HCT116 (cell line): ENCODE measurements around the gene NCKAP5L. TPM values are rescaled to one million over a fixed set of nuclear protein-coding genes. Genes with fewer than 3 reads are reported as not detected.

Experiments used
- ATAC-seq: fragments of 200-7000 bp; cut with Tn5 transposase; 2 replicates; pipeline ENCODE4 v1.9.1; 2020; ENCODE audit warnings: mild to moderate bottlenecking, moderate library complexity
- BruUV-seq: library from RNA; stranded (reverse); fragments of 400-500 nt; replicated peaks from 2 replicates; lab custom pipeline; 2021; lab: Mats Ljungman, UMichigan
- CTCF ChIA-PET: fragments of 300-600 bp; sonication (Branson Sonifier 250); formaldehyde crosslinking; loops from one replicate; lab custom pipeline; 2021; ENCODE audit warnings: antibody characterized with exemption; lab: Charles Lee
- POLR2A ChIA-PET: fragments of 300-600, 350-600 bp; sonication (Branson Sonifier 250); formaldehyde crosslinking; loops from one replicate; lab custom pipeline; 2021; ENCODE audit warnings: antibody characterized with exemption; lab: Charles Lee
- RAD21 ChIA-PET, 2 experiments: fragments of 300-600 bp; sonication (Branson Sonifier 250); formaldehyde crosslinking; loops; one replicate each; lab custom pipeline; 2023; ENCODE audit warnings: low total read pairs in 2 of 2; ENCODE audit not compliant: uncharacterized antibody in 2 of 2, unreplicated experiment in 2 of 2, low non-redundant PET in 1 of 2; lab: Charles Lee
- DNase-seq: peaks from one replicate; pipeline ENCODE4 v3.0.0-alpha.2; 2010; ENCODE audit warnings: low read depth, low spot score
- H2AFZ ChIP-seq: fragments of 200-600 bp; shearing (Covaris generic), sonication (generic); 2 replicates; pipeline ENCODE4 v1.6.1; 2017; ENCODE audit warnings: low read depth, mixed run types, mixed read lengths, antibody characterized with exemption, low read length; ENCODE audit not compliant: poor library complexity, severe bottlenecking
- H3K27ac ChIP-seq: 2 replicates; pipeline ENCODE4 v1.5.1; 2012; ENCODE audit warnings: low read depth, low read length
- H3K27me3 ChIP-seq: fragments of 200-600 bp; sonication (generic); 2 replicates; pipeline ENCODE4 v1.6.1; 2016; ENCODE audit warnings: mixed run types, low read length, mixed read lengths; ENCODE audit not compliant: insufficient read depth
- H3K36me3 ChIP-seq, 2 experiments: fragments of 200-500 bp in 1 of 2; fragments of 200-600 bp in 1 of 2; sonication (Bioruptor generic) in 1 of 2; sonication (generic) in 1 of 2; 2 replicates each; pipeline versions ENCODE4 v1.5.1 to v1.6.1; 2014 to 2016; ENCODE audit warnings: low read length in 2 of 2, inconsistent platforms in 1 of 2, mixed read lengths in 1 of 2, mixed run types in 1 of 2; ENCODE audit not compliant: insufficient read depth in 2 of 2, control insufficient read depth in 1 of 2
- H3K4me1 ChIP-seq, 2 experiments: fragments of 200-600 bp in 1 of 2; sonication (generic) in 1 of 2; 2 replicates each; pipeline versions ENCODE4 v1.5.1 to v1.6.1; 2012 to 2017; ENCODE audit warnings: low read length in 2 of 2, inconsistent platforms in 1 of 2, mild to moderate bottlenecking in 1 of 2, mixed read lengths in 1 of 2, mixed run types in 1 of 2, moderate library complexity in 1 of 2; ENCODE audit not compliant: insufficient read depth in 2 of 2, control insufficient read depth in 1 of 2
- H3K4me2 ChIP-seq: fragments of 200-600 bp; sonication (generic); 2 replicates; pipeline ENCODE4 v1.6.1; 2017; ENCODE audit warnings: mixed run types, low read length, mixed read lengths
- H3K4me3 ChIP-seq, 2 experiments: fragments of 200-600 bp in 1 of 2; sonication (generic) in 1 of 2; replicated peaks in 1 of 2; 2 replicates each; pipeline ENCODE4 v1.5.1; 2011 to 2016; ENCODE audit warnings: low read length in 2 of 2, control low read depth in 1 of 2, low read depth in 1 of 2, mild to moderate bottlenecking in 1 of 2, mixed read lengths in 1 of 2, mixed run types in 1 of 2
- H3K79me2 ChIP-seq: fragments of 200-600 bp; sonication (generic); 2 replicates; pipeline ENCODE4 v1.6.1; 2017; ENCODE audit warnings: mild to moderate bottlenecking, mixed run types, low read length, moderate library complexity, mixed read lengths; ENCODE audit not compliant: insufficient read depth
- H3K9ac ChIP-seq: fragments of 200-600 bp; sonication (generic); 2 replicates; pipeline ENCODE4 v1.6.1; 2016; ENCODE audit warnings: low read length, mixed read lengths
- H3K9me2 ChIP-seq: fragments of 200-600 bp; sonication (generic), shearing (Covaris generic); 2 replicates; pipeline ENCODE4 v1.6.1; 2017; ENCODE audit warnings: mixed run types, mild to moderate bottlenecking, moderate library complexity; ENCODE audit not compliant: insufficient read depth
- H3K9me3 ChIP-seq, 2 experiments: fragments of 200-500 bp in 1 of 2; fragments of 200-600 bp in 1 of 2; sonication (Bioruptor generic) in 1 of 2; sonication (generic) in 1 of 2; 2 replicates each; pipeline ENCODE4 v1.6.1; 2014 to 2017; ENCODE audit warnings: low read length in 2 of 2, mixed read lengths in 2 of 2, inconsistent platforms in 1 of 2, low read depth in 1 of 2, mild to moderate bottlenecking in 1 of 2, mixed run types in 1 of 2, moderate library complexity in 1 of 2; ENCODE audit not compliant: control insufficient read depth in 1 of 2, insufficient read depth in 1 of 2
- H4K20me1 ChIP-seq: fragments of 200-600 bp; sonication (generic), shearing (Covaris generic); 2 replicates; pipeline ENCODE4 v1.6.1; 2017; ENCODE audit warnings: mixed run types, mild to moderate bottlenecking, moderate library complexity; ENCODE audit not compliant: insufficient read depth
- FOSL1 ChIP-seq: IDR thresholded peaks from 2 replicates; pipeline ENCODE4 v1.6.1; 2012; ENCODE audit warnings: low read depth
- JUND ChIP-seq: IDR thresholded peaks from 2 replicates; pipeline ENCODE4 v1.6.1; 2012
- POLR2A ChIP-seq: IDR thresholded peaks from 2 replicates; pipeline ENCODE4 v1.7.0; 2011; ENCODE audit warnings: borderline replicate concordance; ENCODE audit not compliant: insufficient read depth, insufficient read length; ENCODE audit errors: extremely low read depth
- RAD21 ChIP-seq: IDR thresholded peaks from 2 replicates; pipeline ENCODE4 v1.6.1; 2012; ENCODE audit warnings: low read depth, mild to moderate bottlenecking
- ZFX ChIP-seq: fragments of 450-650 bp; IDR thresholded peaks from 2 replicates; pipeline ENCODE4 v1.6.1; 2017
- intact Hi-C: fragments of 100-400 bp; cut with micrococcal nuclease; formaldehyde crosslinking; loops from 2 replicates; pipeline ENCODE4 v1.10.0; 2022
- total RNA-seq: library from RNA; stranded (reverse); gene quantifications from one replicate; pipeline ENCODE4 v1.2.1, GENCODE V29; 2021; ENCODE audit not compliant: unreplicated experiment
- TF ChIP-seq, protein P1 (sequence below): IDR thresholded peaks from 2 replicates; pipeline ENCODE4 v1.6.1; 2012; ENCODE audit warnings: low read depth
- TF ChIP-seq, protein P2 (sequence below): IDR thresholded peaks from 2 replicates; pipeline ENCODE4 v1.6.1; 2012
- TF ChIP-seq, protein P3 (sequence below), 3 experiments: fragments of 200-600 bp in 1 of 3; sonication (generic) in 1 of 3; IDR thresholded peaks in 2 of 3; conservative IDR thresholded peaks in 1 of 3; 2 replicates each; pipeline ENCODE4 v1.5.1; 2012 to 2017; ENCODE audit warnings: low read depth in 2 of 3, low read length in 2 of 3, antibody characterized with exemption in 1 of 3, borderline replicate concordance in 1 of 3, control low read depth in 1 of 3, mild to moderate bottlenecking in 1 of 3, mixed read lengths in 1 of 3, mixed run types in 1 of 3, moderate library complexity in 1 of 3; ENCODE audit not compliant: insufficient read depth in 1 of 3

Gene NCKAP5L
- total RNA-seq, 1 experiment from 2014 or later, result 12.1 TPM

DNA sequence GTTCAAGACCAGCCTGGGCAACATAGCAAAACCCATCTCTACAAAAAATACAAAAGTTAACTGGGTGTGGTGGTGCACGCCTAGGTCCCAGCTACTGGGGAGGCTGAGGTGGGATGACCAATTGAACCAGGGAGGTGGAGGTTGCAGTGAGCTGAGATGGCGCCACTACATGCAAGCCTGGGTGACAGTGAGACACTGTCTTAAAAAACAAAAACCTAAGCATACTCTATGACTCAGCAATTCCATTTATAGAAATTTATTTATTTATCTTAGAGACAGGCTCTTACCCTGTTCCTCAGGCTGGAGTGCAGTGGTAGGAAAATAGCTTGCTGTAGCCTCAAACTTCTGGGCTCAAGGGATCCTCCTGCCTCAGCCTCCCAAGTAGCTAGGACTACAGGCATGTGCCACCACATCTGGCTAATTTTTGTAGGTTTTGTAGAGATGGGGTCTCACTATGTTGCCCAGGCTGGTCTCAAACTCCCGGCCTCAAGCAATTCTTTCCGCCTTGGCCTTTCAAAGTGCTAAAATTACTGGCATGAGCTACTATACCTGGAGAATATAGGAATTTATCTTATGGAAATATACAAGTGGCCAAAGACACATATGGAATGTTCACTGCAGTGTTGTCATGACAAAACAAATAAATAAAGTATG is 43.3 kb downstream of the NCKAP5L start (continued):
- TF ChIP-seq, protein P1, sequence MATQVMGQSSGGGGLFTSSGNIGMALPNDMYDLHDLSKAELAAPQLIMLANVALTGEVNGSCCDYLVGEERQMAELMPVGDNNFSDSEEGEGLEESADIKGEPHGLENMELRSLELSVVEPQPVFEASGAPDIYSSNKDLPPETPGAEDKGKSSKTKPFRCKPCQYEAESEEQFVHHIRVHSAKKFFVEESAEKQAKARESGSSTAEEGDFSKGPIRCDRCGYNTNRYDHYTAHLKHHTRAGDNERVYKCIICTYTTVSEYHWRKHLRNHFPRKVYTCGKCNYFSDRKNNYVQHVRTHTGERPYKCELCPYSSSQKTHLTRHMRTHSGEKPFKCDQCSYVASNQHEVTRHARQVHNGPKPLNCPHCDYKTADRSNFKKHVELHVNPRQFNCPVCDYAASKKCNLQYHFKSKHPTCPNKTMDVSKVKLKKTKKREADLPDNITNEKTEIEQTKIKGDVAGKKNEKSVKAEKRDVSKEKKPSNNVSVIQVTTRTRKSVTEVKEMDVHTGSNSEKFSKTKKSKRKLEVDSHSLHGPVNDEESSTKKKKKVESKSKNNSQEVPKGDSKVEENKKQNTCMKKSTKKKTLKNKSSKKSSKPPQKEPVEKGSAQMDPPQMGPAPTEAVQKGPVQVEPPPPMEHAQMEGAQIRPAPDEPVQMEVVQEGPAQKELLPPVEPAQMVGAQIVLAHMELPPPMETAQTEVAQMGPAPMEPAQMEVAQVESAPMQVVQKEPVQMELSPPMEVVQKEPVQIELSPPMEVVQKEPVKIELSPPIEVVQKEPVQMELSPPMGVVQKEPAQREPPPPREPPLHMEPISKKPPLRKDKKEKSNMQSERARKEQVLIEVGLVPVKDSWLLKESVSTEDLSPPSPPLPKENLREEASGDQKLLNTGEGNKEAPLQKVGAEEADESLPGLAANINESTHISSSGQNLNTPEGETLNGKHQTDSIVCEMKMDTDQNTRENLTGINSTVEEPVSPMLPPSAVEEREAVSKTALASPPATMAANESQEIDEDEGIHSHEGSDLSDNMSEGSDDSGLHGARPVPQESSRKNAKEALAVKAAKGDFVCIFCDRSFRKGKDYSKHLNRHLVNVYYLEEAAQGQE, result no peak
- TF ChIP-seq, all 23 proteins: peak for 0

DNA sequence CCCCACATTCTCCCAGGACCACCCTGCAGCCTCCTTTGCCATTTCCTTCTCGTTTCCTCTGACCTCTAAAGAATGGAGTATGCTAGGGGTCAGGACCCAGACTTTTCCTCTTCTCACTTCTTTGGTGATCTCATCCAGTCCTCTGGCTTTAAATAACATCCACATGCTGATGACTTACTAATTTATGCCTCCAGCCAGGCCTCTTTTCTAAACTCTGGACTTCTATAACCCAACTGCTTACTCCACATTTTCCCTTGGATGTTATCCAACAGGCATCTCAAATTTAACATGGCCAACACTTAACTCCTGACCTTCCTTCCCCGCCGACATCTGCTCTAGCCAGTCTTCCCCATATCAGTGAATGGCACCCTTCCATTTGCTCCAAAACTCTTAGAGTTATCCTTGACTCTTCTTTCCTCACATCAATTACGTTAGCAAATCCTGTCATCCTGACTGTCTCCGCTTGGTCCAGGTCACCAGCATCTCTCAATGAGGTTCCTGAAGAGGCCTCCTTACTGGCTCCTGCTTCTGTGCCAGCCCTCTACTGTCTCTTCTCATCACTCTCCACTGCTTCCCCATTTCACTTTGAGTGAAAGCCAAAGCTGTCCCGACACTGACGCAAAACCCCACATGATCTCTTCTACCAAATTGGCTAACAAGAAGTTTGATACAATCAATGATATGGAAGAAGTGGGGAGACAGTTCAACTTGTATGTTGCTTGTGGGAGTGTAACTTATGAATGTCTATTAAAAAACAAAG is 44.1 kb downstream of the NCKAP5L start:
- CTCF ChIA-PET, result interaction anchor here (1.3 kb wide), 1 partner anchor 55 kb away, joined by 3 read pairs; no protein-coding TSS in a partner anchor
- Histone ChIP-seq H3K4me3 (no peak overlapping the region), H3K4me2 (no peak overlapping the region), H3K9ac (no peak overlapping the region), H3K36me3 (no peaks in the 10 kb centered on the region), H3K9me3 (no peaks in the 10 kb centered on the region), H3K9me2 (no peaks in the 10 kb centered on the region), H3K27ac (no peak overlapping the region), H3K27me3 (peaks cover 4% of the 10 kb centered on the region; the same call in 1 of the 2 replicates), H3K4me1 (peaks cover 0 to 9% of the 10 kb centered on the region in 2 experiments; a peak in 2 of 4 replicates), H2AFZ (no peak overlapping the region), H3K79me2 (no peaks in the 10 kb centered on the region), H4K20me1 (no peaks in the 10 kb centered on the region)
- ATAC-seq (no peak), DNase-seq (no peak)
- POLR2A ChIA-PET, result no interaction called here
- intact Hi-C loops, result no loop called here
- RAD21 ChIA-PET, result interaction anchor here in 1 of 2 experiments (0.6 kb wide), 1 partner anchor 44 kb away, joined by 3 read pairs; the partner anchor contains the start of gene NCKAP5L
- TF ChIP-seq, protein P2, sequence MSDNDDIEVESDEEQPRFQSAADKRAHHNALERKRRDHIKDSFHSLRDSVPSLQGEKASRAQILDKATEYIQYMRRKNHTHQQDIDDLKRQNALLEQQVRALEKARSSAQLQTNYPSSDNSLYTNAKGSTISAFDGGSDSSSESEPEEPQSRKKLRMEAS, result no peak
- TF ChIP-seq JUND (no peak), RAD21 (no peak), POLR2A (no peak), FOSL1 (no peak), ZFX (no peak)
- TF ChIP-seq, protein P3, sequence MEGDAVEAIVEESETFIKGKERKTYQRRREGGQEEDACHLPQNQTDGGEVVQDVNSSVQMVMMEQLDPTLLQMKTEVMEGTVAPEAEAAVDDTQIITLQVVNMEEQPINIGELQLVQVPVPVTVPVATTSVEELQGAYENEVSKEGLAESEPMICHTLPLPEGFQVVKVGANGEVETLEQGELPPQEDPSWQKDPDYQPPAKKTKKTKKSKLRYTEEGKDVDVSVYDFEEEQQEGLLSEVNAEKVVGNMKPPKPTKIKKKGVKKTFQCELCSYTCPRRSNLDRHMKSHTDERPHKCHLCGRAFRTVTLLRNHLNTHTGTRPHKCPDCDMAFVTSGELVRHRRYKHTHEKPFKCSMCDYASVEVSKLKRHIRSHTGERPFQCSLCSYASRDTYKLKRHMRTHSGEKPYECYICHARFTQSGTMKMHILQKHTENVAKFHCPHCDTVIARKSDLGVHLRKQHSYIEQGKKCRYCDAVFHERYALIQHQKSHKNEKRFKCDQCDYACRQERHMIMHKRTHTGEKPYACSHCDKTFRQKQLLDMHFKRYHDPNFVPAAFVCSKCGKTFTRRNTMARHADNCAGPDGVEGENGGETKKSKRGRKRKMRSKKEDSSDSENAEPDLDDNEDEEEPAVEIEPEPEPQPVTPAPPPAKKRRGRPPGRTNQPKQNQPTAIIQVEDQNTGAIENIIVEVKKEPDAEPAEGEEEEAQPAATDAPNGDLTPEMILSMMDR (IDR thresholded peaks at IDR 0.05 in 2 of 3, conservative IDR thresholded peaks at IDR 0.05 in 1 of 3; ENCODE audit: borderline replicate concordance in 1 of 3, insufficient read depth in 1 of 3, low read depth in 2 of 3, low read length in 2 of 3), result no peak
- TF ChIP-seq, protein P1, result no peak
- BruUV-seq, result no TSS peak
